A549 (cell line): Measurements from ENCODE around the gene EEF2. TPM values are rescaled to one million over a fixed set of nuclear protein-coding genes. Genes with fewer than 3 reads are reported as not detected.
A peak's percentile ranks its signal among the peaks of the same experiment; 100 is the strongest.

Experiments
- ATAC-seq, 2 experiments: fragments of 200-7000 bp in 1 of 2; fragments of >200 bp in 1 of 2; cut with Nextera tagmentation in 1 of 2; cut with Tn5 transposase in 1 of 2; 3 replicates each; pipeline versions ENCODE4 v1.8.0 to v1.9.1; 2018 to 2020; ENCODE audit warnings: mild to moderate bottlenecking in 1 of 2, moderate library complexity in 1 of 2
- CTCF ChIA-PET: fragments of 300-600 bp; sonication (Branson Sonifier 250); formaldehyde crosslinking; extraction: SDS; loops from one replicate; lab custom pipeline; 2021; ENCODE audit warnings: antibody characterized with exemption, inconsistent platforms; lab: Yijun Ruan, JAX
- POLR2A ChIA-PET: fragments of 350-600 bp; formaldehyde crosslinking; extraction: SDS; loops from one replicate; lab custom pipeline; 2021; ENCODE audit warnings: antibody characterized with exemption, inconsistent platforms; lab: Yijun Ruan, JAX
- DNase-seq, 2 experiments: peaks; one replicate each; pipeline versions ENCODE4 v3.0.0 to v3.0.0-alpha.2; 2011 to 2016; ENCODE audit warnings: low read depth in 1 of 2, low spot score in 1 of 2
- FAIRE-seq: peaks from 2 replicates; lab custom pipeline; 2011; peaks lifted over from hg19 to GRCh38; lab: Jason Lieb, UNC
- H3K27ac ChIP-seq, 2 experiments: fragments of >200 bp; sonication (Bioruptor Twin); formaldehyde crosslinking; 3 replicates each; pipeline ENCODE4 v1.5.1; 2016 to 2017
- H3K4me1 ChIP-seq: fragments of >200 bp; sonication (Bioruptor Twin); formaldehyde crosslinking; 3 replicates; pipeline ENCODE4 v1.6.1; 2016
- H3K4me2 ChIP-seq: fragments of >200 bp; sonication (Bioruptor Twin); formaldehyde crosslinking; 3 replicates; pipeline ENCODE4 v1.6.1; 2016
- H3K4me3 ChIP-seq: fragments of >200 bp; sonication (Bioruptor Twin); formaldehyde crosslinking; 3 replicates; pipeline ENCODE4 v1.5.1; 2016
- H3K9me3 ChIP-seq: fragments of >200 bp; sonication (Bioruptor Twin); formaldehyde crosslinking; 3 replicates; pipeline ENCODE4 v1.6.1; 2016
- EHMT2 ChIP-seq: fragments of 200-600 bp; sonication (generic); IDR thresholded peaks from 2 replicates; pipeline ENCODE4 v1.6.1; 2016; ENCODE audit warnings: antibody characterized with exemption, low read depth, mild to moderate bottlenecking, moderate library complexity
- HDAC2 ChIP-seq: fragments of 200-600 bp; sonication (generic); IDR thresholded peaks from 2 replicates; pipeline ENCODE4 v1.6.1; 2016
- TFCP2L1 ChIP-seq: fragments of 250-450 bp; sonication (Bioruptor Pico); IDR thresholded peaks from 2 replicates; pipeline ENCODE4 v1.5.0; 2021; ENCODE audit warnings: mild to moderate bottlenecking
- TP53 ChIP-seq: fragments of 250-450 bp; sonication (Bioruptor Pico); IDR thresholded peaks from 2 replicates; pipeline ENCODE4 v1.5.0; 2021; ENCODE audit warnings: mild to moderate bottlenecking, moderate library complexity
- WGBS: methylation state at CpG from one replicate; pipeline ENCODE4 v1.1.6; 2017; ENCODE audit errors: missing lambda C conversion rate; 5-methylcytosine and 5-hydroxymethylcytosine counted together
- polyA plus RNA-seq, 4 experiments: library from polyadenylated mRNA; depleted of rRNA in 3 of 4; stranded (reverse); fragments of >200 nt; fragmentation: RNase III in 1 of 4; extraction: RNeasy Plus Mini Kit Qiagen cat#74134 plus additional on column Dnase treatment in 1 of 4; gene quantifications; 2 replicates in 3 of 4; 3 replicates in 1 of 4; pipeline ENCODE4 v1.2.3, GENCODE V29; 2011 to 2017
- small RNA-seq, 6 experiments: library from RNA; depleted of rRNA; stranded (forward); fragments of <200 nt; gene quantifications; one replicate each; pipeline ENCODE3, GENCODE V24; 2012

The EEF2 gene
- polyA plus RNA-seq, 2 of the 4 experiments (the other 2 are of a cell fraction), result 680 to 971 TPM

DNA sequence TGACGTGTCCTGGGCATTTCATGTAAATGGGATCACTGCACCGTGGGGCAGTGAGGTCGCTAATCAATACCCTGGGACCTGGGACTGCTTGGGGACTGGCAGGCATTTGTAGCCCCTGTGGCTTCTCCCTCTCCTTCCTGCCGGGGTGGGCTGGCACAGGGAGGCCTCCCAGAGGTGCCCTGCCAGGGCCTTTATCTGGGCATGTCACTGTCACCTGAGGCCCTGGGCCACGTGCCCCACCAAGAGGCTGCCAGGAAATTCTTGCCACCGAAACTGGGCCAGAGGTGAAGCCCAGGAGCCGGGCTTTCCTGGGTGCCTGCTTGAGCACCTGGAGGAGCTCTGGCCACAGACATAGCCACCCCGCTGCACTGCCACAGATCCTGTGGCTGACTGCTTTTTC, 54.2 kb downstream of the EEF2 start:
- Histone ChIP-seq H3K9me3 (no peaks in the 10 kb centered on the region), H3K4me3 (no peak overlapping the region), H3K4me2 (no peak overlapping the region), H3K4me1 (no peaks in the 10 kb centered on the region), H3K27ac (no peak overlapping the region)
- DNase-seq (no peak), ATAC-seq (0 out of 6 replicates have a peak, but pooled peaks of 1 of the 2 experiments have one; percentile 13), FAIRE-seq (no peak)
- POLR2A ChIA-PET, result no interaction called here
- no peak for TF ChIP-seq TP53 (CRISPR knock-in tag)
- no peak for TF ChIP-seq TFCP2L1 (CRISPR knock-in tag)
- no peak for TF ChIP-seq EHMT2
- no peak for TF ChIP-seq HDAC2
- CTCF ChIA-PET, result no interaction called here
- WGBS, result 70% methylated on average over 4 of the region's 8 CpGs

Small RNA genes within 50 kb of the gene (small RNA-seq; reads per million reads assigned to genes)
- 10.7 to 53.6 (median 35.6) reads per million in 6 experiments for gene SNORD37

Other genes starting within 250 kb of the EEF2 start
- 5.5 and 6.9 TPM in 2 replicates for gene APBA3, start 223.8 kb downstream of the EEF2 start, polyA plus RNA-seq (2011; rRNA removed)
- 8.7 to 10.0 TPM (median 9.8 TPM) in 3 replicates for gene APBA3, start 223.8 kb downstream of the EEF2 start, polyA plus RNA-seq (2017; fragmentation: RNase III; extraction: RNeasy Plus Mini Kit Qiagen cat#74134 plus additional on column Dnase treatment)
- 27.1 and 30.8 TPM in 2 replicates for gene MRPL54, start 222.8 kb downstream of the EEF2 start, polyA plus RNA-seq (2011; rRNA removed)
- gene MRPL54, start 222.8 kb downstream of the EEF2 start, polyA plus RNA-seq (2017; fragmentation: RNase III; extraction: RNeasy Plus Mini Kit Qiagen cat#74134 plus additional on column Dnase treatment), result 45.3 to 48.9 TPM (median 47.5 TPM) in 3 replicates
- not detected in 2 replicates for gene RAX2, start 213.2 kb downstream of the EEF2 start, polyA plus RNA-seq (2011; rRNA removed)
- not detected in 3 replicates for gene RAX2, start 213.2 kb downstream of the EEF2 start, polyA plus RNA-seq (2017; fragmentation: RNase III; extraction: RNeasy Plus Mini Kit Qiagen cat#74134 plus additional on column Dnase treatment)
- gene MATK, start 199.1 kb downstream of the EEF2 start, polyA plus RNA-seq (2011; rRNA removed), result 0.12 and 0.13 TPM in 2 replicates
- 0.25 to 0.45 TPM (median 0.32 TPM) in 3 replicates for gene MATK, start 199.1 kb downstream of the EEF2 start, polyA plus RNA-seq (2017; fragmentation: RNase III; extraction: RNeasy Plus Mini Kit Qiagen cat#74134 plus additional on column Dnase treatment)
- gene ZFR2, start 116.4 kb downstream of the EEF2 start, polyA plus RNA-seq (2011; rRNA removed), result 0.14 and 0.16 TPM in 2 replicates
- 0.30 to 0.45 TPM (median 0.39 TPM) in 3 replicates for gene ZFR2, start 116.4 kb downstream of the EEF2 start, polyA plus RNA-seq (2017; fragmentation: RNase III; extraction: RNeasy Plus Mini Kit Qiagen cat#74134 plus additional on column Dnase treatment)
- 0.04 and 0.06 TPM in 2 replicates for gene ATCAY, start 104.8 kb downstream of the EEF2 start, polyA plus RNA-seq (2011; rRNA removed)
- 0.03 to 0.24 TPM in 2 of 3 replicates, not detected in the other for gene ATCAY, start 104.8 kb downstream of the EEF2 start, polyA plus RNA-seq (2017; fragmentation: RNase III; extraction: RNeasy Plus Mini Kit Qiagen cat#74134 plus additional on column Dnase treatment)
- not detected in 2 replicates for gene NMRK2, start 52.4 kb downstream of the EEF2 start, polyA plus RNA-seq (2011; rRNA removed)
- gene NMRK2, start 52.4 kb downstream of the EEF2 start, polyA plus RNA-seq (2017; fragmentation: RNase III; extraction: RNeasy Plus Mini Kit Qiagen cat#74134 plus additional on column Dnase treatment), result not detected in 3 replicates
- gene DAPK3, start 14.4 kb downstream of the EEF2 start, polyA plus RNA-seq (2011; rRNA removed), result 30.4 and 33.0 TPM in 2 replicates
- gene DAPK3, start 14.4 kb downstream of the EEF2 start, polyA plus RNA-seq (2017; fragmentation: RNase III; extraction: RNeasy Plus Mini Kit Qiagen cat#74134 plus additional on column Dnase treatment), result 54.7 to 61.8 TPM (median 54.9 TPM) in 3 replicates
- 4.5 and 5.2 TPM in 2 replicates for gene PIAS4, start 22.3 kb upstream of the EEF2 start, polyA plus RNA-seq (2011; rRNA removed)
- 10.6 to 12.8 TPM (median 11.3 TPM) in 3 replicates for gene PIAS4, start 22.3 kb upstream of the EEF2 start, polyA plus RNA-seq (2017; fragmentation: RNase III; extraction: RNeasy Plus Mini Kit Qiagen cat#74134 plus additional on column Dnase treatment)
- 2.2 and 2.3 TPM in 2 replicates for gene ZBTB7A, start 81.4 kb upstream of the EEF2 start, polyA plus RNA-seq (2011; rRNA removed)
- 10.2 to 11.6 TPM (median 11.4 TPM) in 3 replicates for gene ZBTB7A, start 81.4 kb upstream of the EEF2 start, polyA plus RNA-seq (2017; fragmentation: RNase III; extraction: RNeasy Plus Mini Kit Qiagen cat#74134 plus additional on column Dnase treatment)
- 40.4 and 41.7 TPM in 2 replicates for gene MAP2K2, start 138.7 kb upstream of the EEF2 start, polyA plus RNA-seq (2011; rRNA removed)
- gene MAP2K2, start 138.7 kb upstream of the EEF2 start, polyA plus RNA-seq (2017; fragmentation: RNase III; extraction: RNeasy Plus Mini Kit Qiagen cat#74134 plus additional on column Dnase treatment), result 98.5 to 116 TPM (median 115 TPM) in 3 replicates
- gene CREB3L3, start 168.2 kb upstream of the EEF2 start, polyA plus RNA-seq (2011; rRNA removed), result 0.05 and 0.07 TPM in 2 replicates
- 0.05 to 0.20 TPM (median 0.08 TPM) in 3 replicates for gene CREB3L3, start 168.2 kb upstream of the EEF2 start, polyA plus RNA-seq (2017; fragmentation: RNase III; extraction: RNeasy Plus Mini Kit Qiagen cat#74134 plus additional on column Dnase treatment)
- 10.2 and 11.7 TPM in 2 replicates for gene SIRT6, start 197.1 kb upstream of the EEF2 start, polyA plus RNA-seq (2011; rRNA removed)
- gene SIRT6, start 197.1 kb upstream of the EEF2 start, polyA plus RNA-seq (2017; fragmentation: RNase III; extraction: RNeasy Plus Mini Kit Qiagen cat#74134 plus additional on column Dnase treatment), result 20.2 to 22.6 TPM (median 21.6 TPM) in 3 replicates
- 0.12 and 0.28 TPM in 2 replicates for gene ANKRD24, start 197.2 kb upstream of the EEF2 start, polyA plus RNA-seq (2011; rRNA removed)
- 0.28 to 0.54 TPM (median 0.36 TPM) in 3 replicates for gene ANKRD24, start 197.2 kb upstream of the EEF2 start, polyA plus RNA-seq (2017; fragmentation: RNase III; extraction: RNeasy Plus Mini Kit Qiagen cat#74134 plus additional on column Dnase treatment)
- gene EBI3, start 244.1 kb upstream of the EEF2 start, polyA plus RNA-seq (2011; rRNA removed), result 1.1 and 1.4 TPM in 2 replicates
- 3.1 to 3.6 TPM (median 3.3 TPM) in 3 replicates for gene EBI3, start 244.1 kb upstream of the EEF2 start, polyA plus RNA-seq (2017; fragmentation: RNase III; extraction: RNeasy Plus Mini Kit Qiagen cat#74134 plus additional on column Dnase treatment)